GM10248 (cell line): ENCODE data around the gene CALHM1.

Source experiments
- CTCF ChIA-PET: fragments of 300-600 bp; sonication (Branson Sonifier 250); formaldehyde crosslinking; extraction: SDS; loops from one replicate; lab custom pipeline; 2021; ENCODE audit warnings: antibody characterized with exemption; lab: Yijun Ruan, JAX
- POLR2A ChIA-PET: fragments of 350-650 bp; sonication (Branson Sonifier 250); formaldehyde crosslinking; extraction: SDS; loops from one replicate; lab custom pipeline; 2020; ENCODE audit warnings: antibody characterized with exemption; lab: Yijun Ruan, JAX
- DNase-seq: peaks from one replicate; pipeline ENCODE4 v3.0.0; 2012; ENCODE audit errors: extremely low spot score
- CTCF ChIP-seq: IDR thresholded peaks from 2 replicates; pipeline ENCODE4 v1.5.1; 2012; ENCODE audit warnings: mild to moderate bottlenecking, low read depth; ENCODE audit errors: extremely low read depth, missing control alignments, control extremely low read depth

CALHM1 gene

GRCh38 chr10:103447187-103447586 is 11.5 kb downstream of the CALHM1 start:
- ChIA-PET CTCF (no interaction called here), POLR2A (no interaction called here)
- no peak for DNase-seq
- no peak for TF ChIP-seq CTCF

GRCh38 chr10:103445767-103446567 is 12.7 kb downstream of the CALHM1 start:
- ChIA-PET CTCF (interaction anchor here (1.2 kb wide), 1 partner anchor 39 kb away, joined by 3 read pairs; no protein-coding TSS in a partner anchor), POLR2A (no interaction called here)
- no peak for DNase-seq
- TF ChIP-seq CTCF, result no peak

DNA sequence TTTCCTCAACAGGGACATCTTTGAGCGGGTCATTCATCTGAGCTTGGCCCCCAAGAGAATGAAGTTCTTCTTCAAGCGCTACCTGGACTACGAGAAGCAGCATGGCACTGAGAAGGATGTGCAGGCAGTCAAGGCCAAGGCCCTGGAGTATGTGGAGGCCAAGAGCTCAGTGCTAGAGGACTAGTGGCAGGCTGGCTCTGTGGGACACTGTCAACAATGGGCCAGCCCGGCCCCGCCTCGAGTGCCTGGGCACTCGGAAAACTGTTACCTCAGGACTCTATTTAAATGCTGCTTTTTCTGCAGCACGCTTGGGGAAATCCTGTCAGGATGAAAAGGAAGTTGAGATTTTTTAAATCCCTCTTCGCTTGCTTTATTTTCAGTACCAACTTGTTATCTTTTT is 13.3 kb downstream of the CALHM1 start:
- no peak for TF ChIP-seq CTCF
- DNase-seq, result no peak
- ChIA-PET CTCF (interaction anchor here (1.0 kb wide), 1 partner anchor 38 kb away, joined by 3 read pairs; no protein-coding TSS in a partner anchor), POLR2A (no interaction called here)

DNA sequence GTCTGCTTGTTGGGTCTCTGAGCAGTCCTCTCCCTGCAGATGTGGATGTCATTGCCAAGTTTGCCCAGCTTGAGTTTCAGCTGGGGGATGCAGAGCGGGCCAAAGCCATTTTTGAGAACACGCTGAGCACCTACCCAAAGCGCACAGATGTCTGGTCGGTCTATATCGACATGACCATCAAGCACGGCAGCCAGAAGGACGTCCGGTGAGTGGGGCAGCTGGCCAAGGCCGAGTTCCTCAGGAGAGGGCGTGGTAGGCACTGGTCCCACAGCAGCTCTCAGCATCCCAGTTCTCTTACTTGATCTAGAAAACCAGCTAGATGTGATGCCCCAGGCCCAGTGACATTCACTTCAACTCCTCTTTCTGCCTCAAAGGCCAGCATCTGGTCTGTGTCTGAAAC is 14.2 kb downstream of the CALHM1 start:
- ChIA-PET POLR2A (no interaction called here), CTCF (interaction anchor here (0.8 to 1.0 kb wide), 2 partner anchors 28 to 39 kb away, joined by 3 read pairs; no protein-coding TSS in a partner anchor)
- no peak for DNase-seq
- TF ChIP-seq CTCF, result no peak

- POLR2A ChIA-PET, result interaction anchor here (0.5 kb wide), 1 partner anchor 23 kb away, joined by 4 read pairs; no protein-coding TSS in a partner anchor
- CTCF ChIA-PET, result interaction anchor here (0.8 to 1.1 kb wide), 2 partner anchors 27 to 34 kb away, joined by 3 read pairs; no protein-coding TSS in a partner anchor
- no peak for TF ChIP-seq CTCF
These were observed 15.1 kb downstream of the CALHM1 start for GRCh38 chr10:103443475-103444185.

GRCh38 chr10:103442031-103442461 is 16.7 kb downstream of the CALHM1 start:
- ChIA-PET CTCF (interaction anchor here (1.1 to 1.8 kb wide), 2 partner anchors 26 to 44 kb away, joined by 5 read pairs; no protein-coding TSS in a partner anchor), POLR2A (no interaction called here)
- TF ChIP-seq CTCF, result no peak
- no peak for DNase-seq

More at GRCh38 chr10:103443475-103444185, 15.1 kb downstream of the CALHM1 start:
- no peak for DNase-seq
